WTC11 (cell line): Measurements from ENCODE around the gene CALN1.

ENCODE experiments used
- CTCF ChIP-seq: fragments of 200-600 bp; IDR thresholded peaks from 2 replicates; pipeline ENCODE4 v1.8.0; 2022; ENCODE audit warnings: antibody characterized with exemption
- GTF2I ChIP-seq: fragments of 250-450 bp; sonication (Bioruptor Pico); conservative IDR thresholded peaks from 2 replicates; pipeline ENCODE4 v1.4.0; 2021; ENCODE audit warnings: mild to moderate bottlenecking
- IRF1 ChIP-seq: sonication (generic); formaldehyde crosslinking; IDR thresholded peaks from 2 replicates; pipeline ENCODE4 v1.8.0; 2023; ENCODE audit warnings: missing genetic modification reagents
- JUN ChIP-seq: sonication (generic); formaldehyde crosslinking; IDR thresholded peaks from 2 replicates; pipeline ENCODE4 v1.8.0; 2023; ENCODE audit warnings: mild to moderate bottlenecking, missing genetic modification reagents
- RELA ChIP-seq: sonication (generic); formaldehyde crosslinking; IDR thresholded peaks from 2 replicates; pipeline ENCODE4 v1.8.1; 2022; ENCODE audit warnings: missing genetic modification reagents, mild to moderate bottlenecking, borderline replicate concordance
- ZNF138 ChIP-seq: sonication (generic); formaldehyde crosslinking; conservative IDR thresholded peaks from 2 replicates; pipeline ENCODE4 v1.8.1; 2022; ENCODE audit warnings: mild to moderate bottlenecking, moderate library complexity, missing genetic modification reagents

- TF ChIP-seq GTF2I (CRISPR knock-in tag) (no peak), ZNF138 (no peak), CTCF (no peak), JUN (CRISPR knock-in tag) (no peak), RELA (no peak), IRF1 (no peak)
These were observed 103.2 kb downstream of the CALN1 start for GRCh38 chr7:72308986-72309385.
